ENCODE data around the gene GPR137.

- TF ChIP-seq EGR1 (IDR thresholded peaks at IDR 0.05) (no peak), EP300 (IDR thresholded peaks at IDR 0.05; ENCODE audit: borderline replicate concordance) (no peak), MAX (IDR thresholded peaks at IDR 0.05) (no peak), CEBPB (IDR thresholded peaks at IDR 0.05) (no peak), FOXM1 (IDR thresholded peaks at IDR 0.05; ENCODE audit: borderline replicate concordance, low read depth) (no peak), YY1 (IDR thresholded peaks at IDR 0.05; ENCODE audit: low read depth) (no peak), TAF1 (IDR thresholded peaks at IDR 0.05; ENCODE audit: low read depth) (no peak), REST (IDR thresholded peaks at IDR 0.05; ENCODE audit: low read depth) (no peak), NFIC (IDR thresholded peaks at IDR 0.05) (no peak)
These were observed 47.9 kb downstream of the GPR137 start for GRCh38 chr11:64333556-64333955.
